GM12875 (cell line): Measurements from ENCODE around the gene IFT172.

Experiments
- H3K4me3 ChIP-seq: one replicate; pipeline ENCODE4 v1.5.1; 2011; ENCODE audit warnings: low read depth, low read length, control low read depth
- TF ChIP-seq, protein P1 (sequence below): IDR thresholded peaks from 2 replicates; pipeline ENCODE4 v1.5.1; 2011; ENCODE audit warnings: low read depth, mild to moderate bottlenecking, control low read depth, inconsistent platforms, low read length, moderate library complexity, borderline replicate concordance; ENCODE audit not compliant: insufficient read depth

IFT172 gene

DNA sequence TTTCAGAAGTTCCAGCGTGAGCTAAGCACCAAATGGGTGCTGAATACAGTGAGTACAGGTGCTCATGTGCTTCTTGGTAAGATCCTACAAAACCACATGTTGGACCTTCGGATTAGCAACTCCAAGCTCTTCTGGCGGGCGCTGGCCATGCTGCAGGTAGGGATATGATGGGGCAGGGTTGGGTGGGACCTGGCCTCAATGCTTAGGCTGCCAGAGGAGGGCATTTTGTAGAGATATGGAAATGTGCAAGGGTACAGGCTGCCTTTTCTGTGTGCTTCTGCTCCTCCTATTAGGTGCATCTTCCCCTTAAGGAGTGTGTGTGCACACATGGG, 29.2 kb upstream of the IFT172 start:
- TF ChIP-seq, protein P1, sequence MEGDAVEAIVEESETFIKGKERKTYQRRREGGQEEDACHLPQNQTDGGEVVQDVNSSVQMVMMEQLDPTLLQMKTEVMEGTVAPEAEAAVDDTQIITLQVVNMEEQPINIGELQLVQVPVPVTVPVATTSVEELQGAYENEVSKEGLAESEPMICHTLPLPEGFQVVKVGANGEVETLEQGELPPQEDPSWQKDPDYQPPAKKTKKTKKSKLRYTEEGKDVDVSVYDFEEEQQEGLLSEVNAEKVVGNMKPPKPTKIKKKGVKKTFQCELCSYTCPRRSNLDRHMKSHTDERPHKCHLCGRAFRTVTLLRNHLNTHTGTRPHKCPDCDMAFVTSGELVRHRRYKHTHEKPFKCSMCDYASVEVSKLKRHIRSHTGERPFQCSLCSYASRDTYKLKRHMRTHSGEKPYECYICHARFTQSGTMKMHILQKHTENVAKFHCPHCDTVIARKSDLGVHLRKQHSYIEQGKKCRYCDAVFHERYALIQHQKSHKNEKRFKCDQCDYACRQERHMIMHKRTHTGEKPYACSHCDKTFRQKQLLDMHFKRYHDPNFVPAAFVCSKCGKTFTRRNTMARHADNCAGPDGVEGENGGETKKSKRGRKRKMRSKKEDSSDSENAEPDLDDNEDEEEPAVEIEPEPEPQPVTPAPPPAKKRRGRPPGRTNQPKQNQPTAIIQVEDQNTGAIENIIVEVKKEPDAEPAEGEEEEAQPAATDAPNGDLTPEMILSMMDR = no peak

DNA sequence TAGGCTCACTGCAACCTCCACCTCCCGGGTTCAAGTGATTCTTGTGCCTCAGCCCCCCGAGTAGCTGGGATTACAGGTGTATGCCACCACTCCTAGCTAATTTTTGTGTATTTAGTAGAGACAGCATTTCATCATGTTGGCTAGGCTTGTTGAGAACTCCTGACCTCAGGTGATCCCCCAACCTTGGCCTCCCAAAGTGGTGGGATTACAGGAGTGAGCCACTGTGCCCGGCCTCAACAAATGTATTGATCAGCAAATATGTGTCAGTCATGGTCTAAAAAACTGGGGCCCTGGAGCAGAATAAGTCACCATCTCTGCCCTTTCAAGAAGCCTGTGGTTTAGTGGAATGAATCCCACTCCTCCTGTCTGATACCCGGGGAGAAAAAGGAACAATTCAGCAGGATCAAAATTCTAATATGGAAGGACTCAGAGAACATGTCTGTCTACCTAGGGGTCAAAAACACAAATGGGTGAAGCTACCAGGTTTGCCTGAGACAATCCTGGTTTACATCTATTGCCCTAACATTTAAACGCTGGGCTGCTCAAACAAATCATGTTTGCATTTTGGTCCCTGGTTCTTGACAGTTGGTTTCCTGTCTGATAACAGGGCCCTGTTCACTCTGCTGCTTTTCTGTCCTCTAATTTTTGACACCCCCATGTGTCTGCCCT, 28.7 kb upstream of the IFT172 start:
- TF ChIP-seq, protein P1 = no peak
- no peak overlapping the region for H3K4me3 ChIP-seq

More for the DNA sequence above, 29.2 kb upstream of the IFT172 start:
- no peak overlapping the region for H3K4me3 ChIP-seq

DNA sequence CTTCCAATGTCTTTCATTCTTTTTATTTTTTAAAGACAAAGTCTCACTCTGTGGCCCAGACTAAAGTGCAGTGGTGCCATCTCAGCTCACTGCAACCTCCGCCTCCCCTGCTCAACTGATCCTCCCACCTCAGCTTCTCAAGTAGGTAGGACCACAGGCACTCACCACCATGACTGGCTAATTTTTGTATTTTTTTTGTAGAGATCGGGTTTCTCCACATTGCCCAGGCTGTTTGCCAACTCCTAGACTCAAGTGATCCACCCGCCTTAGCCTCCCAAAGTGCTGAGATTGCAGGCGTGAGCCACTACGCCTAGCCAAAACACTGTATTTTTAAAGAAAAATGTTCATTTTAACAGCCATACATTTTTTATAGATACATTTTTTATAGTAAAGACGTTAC, 19.8 kb upstream of the IFT172 start:
- TF ChIP-seq, protein P1 = no peak

DNA sequence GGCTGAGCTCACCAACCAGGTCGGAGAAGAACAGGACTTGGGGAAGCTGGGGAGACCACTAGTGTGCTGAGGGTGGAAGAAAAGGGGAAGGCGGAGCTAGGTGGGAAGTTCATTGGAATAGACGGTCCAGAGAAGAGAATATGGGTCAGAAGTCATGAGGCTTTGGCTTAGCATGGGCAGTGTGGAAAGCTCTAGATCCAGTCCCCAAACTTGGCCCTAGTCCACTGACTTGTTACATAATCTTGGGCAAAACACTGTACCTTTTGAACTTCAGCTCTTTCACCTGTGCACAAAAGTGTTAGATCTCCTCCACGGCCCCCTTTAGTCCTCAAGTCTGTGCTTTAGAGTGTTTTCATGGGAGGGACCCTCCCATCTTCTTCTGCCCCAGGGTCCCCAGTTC, 17.8 kb upstream of the IFT172 start:
- TF ChIP-seq, protein P1 = no peak
- no peak overlapping the region for H3K4me3 ChIP-seq

More for the DNA sequence above, 19.8 kb upstream of the IFT172 start:
- H3K4me3 ChIP-seq = no peak overlapping the region

DNA sequence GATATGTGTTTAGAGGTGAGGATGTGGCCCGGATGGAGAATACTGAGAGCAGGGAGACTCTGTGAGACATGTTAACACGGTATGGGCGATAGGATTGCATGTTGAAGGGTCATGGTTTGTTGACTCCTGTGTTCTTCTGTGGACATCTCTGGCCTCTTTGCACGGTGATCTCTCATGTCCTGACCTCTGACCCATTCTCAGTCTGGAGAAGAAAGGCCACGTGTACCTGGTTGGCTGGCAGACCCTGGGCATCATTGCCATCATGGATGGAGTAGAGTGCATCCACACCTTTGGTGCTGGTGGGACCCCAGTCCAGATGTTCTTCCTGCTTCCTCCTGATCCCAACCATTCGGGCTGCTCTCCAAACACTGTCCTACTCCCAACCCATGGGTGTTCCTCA, 17.0 kb upstream of the IFT172 start:
- H3K4me3 ChIP-seq = no peak overlapping the region
- TF ChIP-seq, protein P1 = no peak

- H3K4me3 ChIP-seq = no peak overlapping the region
- TF ChIP-seq, protein P1 = no peak
Observed at GRCh38 chr2:27502142-27502541, 12.6 kb upstream of the IFT172 start.

DNA sequence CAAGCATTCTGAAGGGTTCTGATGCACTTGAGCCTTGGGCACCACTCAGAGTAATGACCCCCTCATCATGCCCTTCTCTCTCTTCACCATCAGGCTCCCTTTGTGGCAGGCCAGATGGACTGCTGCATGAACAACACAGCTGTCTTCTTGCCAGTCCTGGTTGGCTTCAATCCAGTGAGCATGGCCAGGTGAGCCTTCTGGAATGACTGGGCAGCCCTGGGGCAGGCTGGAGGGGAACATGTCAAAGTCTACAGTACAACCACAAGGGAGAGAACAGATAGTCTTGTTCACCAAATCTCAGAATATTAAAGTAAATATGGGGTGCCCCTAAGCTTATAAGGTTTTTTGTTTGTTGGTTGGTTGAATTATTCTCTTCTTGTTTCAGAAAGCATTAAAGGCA, 11.5 kb upstream of the IFT172 start:
- H3K4me3 ChIP-seq = no peak overlapping the region

More for the DNA sequence above, 11.5 kb upstream of the IFT172 start:
- TF ChIP-seq, protein P1 = no peak
